Measurements from ENCODE around the gene POMGNT2.

The POMGNT2 gene

DNA sequence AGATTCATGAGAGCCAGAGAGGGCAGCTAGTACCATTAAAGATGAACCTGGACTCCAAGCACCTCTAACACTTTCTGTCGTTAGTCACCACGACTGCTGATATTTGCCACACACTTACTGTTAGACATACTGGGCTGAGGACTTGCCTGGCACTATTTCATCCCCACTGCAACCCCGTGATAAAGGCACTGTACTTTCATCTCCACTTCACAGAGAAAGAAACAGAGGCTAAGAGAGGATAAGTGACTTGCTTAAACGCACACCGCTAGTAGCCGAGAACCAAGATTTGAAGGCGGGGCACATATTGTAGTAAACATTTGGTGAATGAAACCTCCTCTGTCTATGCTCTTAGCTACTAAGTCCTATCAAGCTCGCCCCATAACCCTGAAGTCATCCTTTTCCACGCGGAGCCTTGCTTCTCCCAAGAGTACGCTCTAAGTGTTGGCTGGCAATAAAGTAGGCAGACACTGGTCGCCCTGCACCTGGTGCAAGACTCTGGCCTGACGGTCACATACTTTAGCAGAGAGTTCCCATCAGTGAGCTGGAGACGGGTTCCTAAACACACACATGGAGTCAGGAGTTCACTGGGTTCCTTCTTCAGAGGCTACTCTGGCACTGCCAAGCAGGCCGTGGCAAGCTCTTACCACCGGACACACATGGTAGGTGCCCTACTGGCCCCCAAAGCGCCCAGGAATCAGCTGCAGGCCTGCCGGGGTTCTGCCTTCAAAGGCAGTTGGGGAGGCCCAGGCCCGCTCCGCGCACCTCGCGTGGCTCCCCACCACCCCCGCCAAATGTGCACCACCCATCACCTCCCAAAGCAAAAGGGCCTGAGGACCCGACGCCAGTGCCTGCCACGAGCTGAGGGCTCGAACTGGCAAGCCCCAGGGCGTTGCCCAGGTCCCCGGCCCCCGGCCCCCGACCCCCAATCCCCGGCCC lies 951 bp downstream of the POMGNT2 start:
- DNase-seq, result peak in 30 of 42 donors; percentile 13 to 66 (median 33)
- intact Hi-C loops (cut with DNase I), result loop anchor here (5.0 kb wide), 1 partner anchor 128 kb away; the partner anchor contains the start of gene GASK1A

DNA sequence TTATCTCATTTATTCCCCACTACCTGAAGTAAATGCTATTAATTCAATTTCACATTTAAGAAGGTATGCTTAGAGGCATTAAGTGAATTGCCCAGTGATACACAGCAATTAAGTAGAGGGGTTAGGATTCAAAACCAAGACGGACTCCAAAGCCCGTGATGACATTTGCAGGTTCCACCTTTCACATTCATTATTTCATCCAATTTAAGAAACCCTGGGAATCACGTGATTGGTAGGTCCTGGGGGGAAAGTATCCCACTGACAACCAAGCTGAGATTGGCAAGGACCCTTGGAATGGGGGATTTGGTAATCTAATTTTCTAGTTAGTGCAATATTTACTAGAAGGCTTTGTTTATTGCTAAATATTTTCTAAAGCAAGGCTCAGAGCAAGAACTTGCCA lies 1.8 kb downstream of the POMGNT2 start:
- intact Hi-C loops (cut with DNase I), result no loop called here
- DNase-seq, result no peak

DNA sequence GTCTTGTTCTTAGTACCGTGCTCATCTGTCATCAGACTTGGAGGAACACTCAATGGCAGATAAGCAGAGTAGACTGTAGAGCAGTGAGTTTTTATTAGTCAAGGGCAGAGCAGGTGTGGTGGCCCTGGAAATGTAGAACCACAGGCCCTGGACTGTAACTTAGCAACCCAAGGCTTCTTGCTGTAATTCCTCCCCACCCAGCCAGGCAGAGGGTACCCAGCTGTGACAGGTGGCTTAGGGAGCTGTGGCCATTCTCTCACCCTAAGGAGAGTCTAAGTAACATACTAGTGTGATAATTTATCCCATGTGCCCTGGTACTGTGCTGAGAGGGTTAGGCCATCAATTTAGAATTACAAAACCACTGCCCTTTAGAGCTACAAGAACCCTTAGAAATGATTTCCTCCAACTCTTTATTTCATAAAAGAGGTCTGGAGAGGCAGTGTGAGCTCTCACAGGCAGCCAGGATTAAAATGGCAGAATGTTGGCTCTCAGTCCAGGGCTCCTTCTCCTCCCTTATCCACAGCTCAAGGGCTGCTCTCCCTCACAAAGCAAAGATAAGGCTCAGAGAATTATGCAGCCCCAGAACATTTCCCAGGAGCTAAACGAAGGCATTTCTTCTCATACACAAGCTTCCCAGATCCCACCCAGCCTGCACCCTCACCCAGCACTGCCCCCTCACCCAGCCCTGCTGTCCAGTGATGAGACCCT lies 3.0 kb downstream of the POMGNT2 start:
- DNase-seq, result no peak
- intact Hi-C loops (cut with DNase I), result no loop called here

DNA sequence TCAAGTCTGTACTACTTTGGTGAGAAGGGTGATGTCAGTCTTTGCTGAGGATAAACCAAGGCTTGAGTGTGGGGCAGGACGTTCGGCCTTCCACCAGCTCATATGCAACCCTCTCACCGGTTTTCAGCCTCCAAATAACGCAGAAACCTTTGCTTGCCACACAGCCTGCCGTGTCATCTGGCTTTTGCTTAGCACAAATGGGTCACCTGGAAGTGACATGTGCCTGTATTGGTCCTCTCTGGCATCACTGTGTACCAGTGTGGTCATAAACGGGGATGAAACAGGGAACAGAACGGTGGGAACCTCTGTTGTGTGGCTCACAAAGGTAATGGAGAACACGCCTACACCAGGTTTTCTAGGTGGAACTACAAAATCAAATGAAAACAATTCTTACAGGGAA lies 7.1 kb downstream of the POMGNT2 start:
- intact Hi-C loops (cut with DNase I), result no loop called here

DNA sequence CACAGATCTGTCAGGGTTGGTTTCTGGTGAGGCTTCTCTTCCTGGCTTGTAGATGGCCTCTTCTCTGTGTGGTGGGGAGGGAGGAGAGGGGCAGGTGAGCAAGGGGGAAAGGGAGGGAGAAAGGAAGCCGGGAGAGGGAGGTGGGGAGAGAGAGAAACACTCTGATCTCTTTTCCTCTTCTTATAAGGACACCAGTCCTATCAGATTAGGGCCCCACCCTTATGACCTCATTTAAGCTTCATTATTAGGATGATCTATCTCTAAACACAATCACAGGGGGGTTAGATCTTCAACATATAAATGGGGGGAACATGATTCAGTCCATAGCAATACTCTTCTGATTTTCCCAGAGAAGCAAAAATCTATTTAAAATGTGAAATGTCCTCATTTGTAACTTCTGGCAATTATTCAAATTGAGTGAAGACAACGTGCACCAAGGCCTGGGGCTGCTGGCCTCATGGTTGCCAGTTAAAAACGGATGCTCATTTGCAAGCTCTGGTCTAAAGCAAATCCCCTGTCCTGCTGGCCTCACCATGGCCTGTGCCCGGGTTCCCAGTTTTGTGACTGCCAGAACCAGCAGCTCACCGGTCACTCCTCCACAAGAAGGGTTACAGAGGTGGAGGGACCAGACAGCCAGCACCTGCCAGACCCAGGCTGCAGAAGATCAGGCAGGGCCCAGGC lies 8.3 kb downstream of the POMGNT2 start:
- DNase-seq, result no peak
- intact Hi-C loops (cut with DNase I), result no loop called here

More for the DNA sequence above, 7.1 kb downstream of the POMGNT2 start:
- no peak for DNase-seq

DNA sequence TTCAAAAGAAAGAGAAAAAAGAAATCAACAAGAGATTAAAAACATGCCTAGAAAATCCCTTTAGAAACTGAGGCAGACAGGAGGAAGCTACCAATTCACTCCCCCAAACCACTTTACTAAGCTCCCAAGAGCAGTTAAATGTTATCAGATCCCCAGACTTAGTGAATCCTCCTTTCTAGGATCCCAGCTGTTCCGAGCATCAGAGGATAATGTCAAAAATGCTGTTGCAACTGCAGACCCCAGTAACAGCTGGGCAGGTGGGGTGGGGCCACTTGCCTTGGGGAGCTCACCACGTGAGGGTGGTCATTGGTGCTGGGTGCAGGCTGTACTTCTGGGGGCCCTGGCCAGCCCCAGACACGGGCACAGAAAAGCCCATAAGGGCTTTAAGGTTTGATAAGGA lies 9.1 kb downstream of the POMGNT2 start:
- DNase-seq, result no peak
- intact Hi-C loops (cut with DNase I), result no loop called here

DNA sequence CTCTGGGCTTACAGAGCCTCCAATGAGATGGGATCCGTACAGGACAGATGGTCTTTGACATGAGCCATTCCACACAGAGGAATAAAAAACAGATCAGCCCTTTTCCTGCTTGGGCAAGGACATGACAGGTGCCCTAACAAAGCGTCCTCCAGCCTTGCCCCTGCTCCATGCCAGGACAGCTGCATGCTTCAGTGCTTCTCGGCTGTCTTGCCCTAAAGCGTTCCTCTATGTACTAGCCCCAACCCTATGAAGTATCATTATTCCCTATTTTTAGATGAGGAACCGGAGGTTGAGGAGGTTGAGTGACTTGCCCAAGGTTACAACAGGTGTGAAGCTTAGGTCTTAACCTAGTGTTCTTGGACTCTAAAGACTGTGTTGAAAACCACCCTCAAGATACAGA lies 10.5 kb downstream of the POMGNT2 start:
- intact Hi-C loops (cut with DNase I), result no loop called here
- DNase-seq, result no peak

DNA sequence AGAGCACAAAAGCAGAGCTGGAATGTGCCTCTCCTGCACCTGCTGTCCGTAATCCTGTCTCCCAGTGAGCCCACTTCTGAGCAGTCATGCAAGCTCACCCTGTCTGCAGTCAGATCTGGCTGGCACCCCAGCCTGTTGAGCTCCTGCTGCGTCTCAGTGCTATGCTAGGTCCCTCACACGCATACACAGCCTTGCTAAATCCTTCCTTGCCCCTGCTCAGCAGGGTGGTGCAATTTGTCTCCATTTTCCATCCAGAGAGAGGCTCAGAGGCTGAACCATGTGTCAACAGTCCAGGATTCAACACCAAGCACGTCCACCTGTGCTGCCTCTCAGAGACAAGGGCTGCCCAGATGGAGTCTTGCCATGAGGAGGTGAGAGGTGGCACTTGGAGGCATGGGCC lies 11.0 kb downstream of the POMGNT2 start:
- intact Hi-C loops (cut with DNase I), result no loop called here
- no peak for DNase-seq

DNA sequence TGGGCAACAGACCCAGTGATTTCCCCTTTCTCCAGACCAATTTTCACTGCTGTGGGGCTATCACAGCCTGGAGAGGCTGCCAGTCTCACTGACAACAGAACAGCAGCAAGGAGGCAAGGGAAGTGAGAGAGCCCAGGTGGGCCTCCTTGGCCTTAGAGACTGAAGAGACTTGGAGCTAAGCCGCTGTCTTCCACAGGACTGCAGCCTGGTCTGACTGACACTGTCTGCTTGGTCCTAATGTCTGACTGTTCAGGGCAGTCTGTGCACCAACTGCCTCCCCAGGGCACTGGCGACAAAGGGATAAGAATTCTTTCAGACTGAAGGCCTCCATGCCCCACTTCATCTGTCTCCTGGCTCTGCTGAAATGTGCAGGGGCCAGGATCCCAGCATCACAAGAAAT lies 11.5 kb downstream of the POMGNT2 start:
- intact Hi-C loops (cut with DNase I), result no loop called here
- no peak for DNase-seq

DNA sequence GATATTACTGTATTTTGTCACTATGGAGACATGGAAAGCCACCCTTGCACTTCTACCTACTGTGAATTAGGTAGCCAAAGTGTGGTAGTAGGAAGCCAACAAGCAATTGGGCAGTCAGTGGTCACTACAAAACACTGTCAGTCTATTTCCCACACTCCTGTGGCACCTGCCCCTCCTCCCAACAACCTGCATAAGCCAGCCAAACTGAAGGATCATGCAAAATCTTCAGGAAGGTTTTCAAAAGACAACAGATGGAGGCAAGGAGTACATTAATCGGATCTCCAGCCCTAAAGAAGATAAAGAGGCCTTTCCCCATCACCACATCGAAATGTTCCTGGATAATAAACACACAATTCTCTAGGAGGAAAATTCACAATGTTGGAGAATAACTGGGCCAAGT lies 11.9 kb downstream of the POMGNT2 start:
- intact Hi-C loops (cut with DNase I), result no loop called here

DNA sequence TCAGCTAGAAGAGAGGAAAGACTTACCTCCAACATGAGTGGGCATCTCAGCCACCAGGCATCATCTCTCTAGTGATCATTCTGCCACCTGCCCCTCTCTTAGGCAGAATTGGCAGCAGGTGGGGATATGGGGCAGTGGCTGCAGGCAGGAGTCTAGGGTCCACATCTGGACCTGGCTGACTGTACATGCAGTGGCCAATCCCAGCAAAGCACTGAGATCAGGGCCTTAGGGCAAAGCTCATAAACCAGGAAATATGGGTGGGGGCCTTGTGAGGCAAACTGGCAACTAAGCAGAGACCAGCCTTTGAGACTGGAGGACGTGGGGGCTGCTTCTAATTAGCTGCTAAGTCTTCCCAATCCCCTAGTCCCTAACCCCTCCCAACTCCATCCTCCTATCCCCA lies 12.9 kb downstream of the POMGNT2 start:
- no peak for DNase-seq
- intact Hi-C loops (cut with DNase I), result no loop called here

More for the DNA sequence above, 11.9 kb downstream of the POMGNT2 start:
- DNase-seq, result no peak

DNA sequence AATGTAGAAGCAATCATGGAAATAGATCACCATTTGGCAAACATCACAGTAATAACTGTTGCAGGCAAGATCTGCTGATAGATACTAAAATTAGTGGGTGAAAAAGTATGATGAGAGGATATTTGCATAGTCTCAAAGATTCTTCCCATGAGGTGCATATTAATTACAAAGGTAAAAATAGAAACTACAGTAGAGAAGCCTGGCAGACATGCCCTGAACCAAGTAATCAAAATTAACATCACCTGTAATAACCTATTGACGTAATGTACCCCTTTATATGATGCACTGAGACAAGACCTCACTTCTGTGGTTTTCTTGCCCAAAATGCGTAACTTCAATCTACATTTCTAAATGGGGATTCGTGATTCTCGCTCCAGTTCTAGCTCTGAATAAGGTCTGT lies 14.4 kb downstream of the POMGNT2 start:
- intact Hi-C loops (cut with DNase I), result no loop called here

DNA sequence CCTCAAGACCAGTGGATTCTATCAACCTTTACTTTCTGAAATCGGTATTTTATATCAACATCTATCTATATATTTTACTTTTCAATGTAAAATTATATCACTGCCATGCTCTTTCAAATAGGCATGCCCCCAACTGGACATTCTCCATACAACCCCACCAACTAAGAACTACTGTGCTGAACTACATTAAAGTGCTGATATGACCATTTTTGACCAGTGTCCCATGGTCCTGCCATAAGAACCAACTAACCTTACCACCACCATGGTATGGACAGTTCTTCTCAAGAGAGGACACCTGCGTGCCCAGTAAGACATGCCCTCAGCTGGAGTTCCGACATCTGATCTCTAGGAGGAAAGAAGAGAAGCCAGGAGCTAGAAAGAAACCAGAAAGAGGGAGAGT lies 15.6 kb downstream of the POMGNT2 start:
- DNase-seq, result no peak
- intact Hi-C loops (cut with DNase I), result no loop called here

More for the DNA sequence above, 14.4 kb downstream of the POMGNT2 start:
- no peak for DNase-seq

DNA sequence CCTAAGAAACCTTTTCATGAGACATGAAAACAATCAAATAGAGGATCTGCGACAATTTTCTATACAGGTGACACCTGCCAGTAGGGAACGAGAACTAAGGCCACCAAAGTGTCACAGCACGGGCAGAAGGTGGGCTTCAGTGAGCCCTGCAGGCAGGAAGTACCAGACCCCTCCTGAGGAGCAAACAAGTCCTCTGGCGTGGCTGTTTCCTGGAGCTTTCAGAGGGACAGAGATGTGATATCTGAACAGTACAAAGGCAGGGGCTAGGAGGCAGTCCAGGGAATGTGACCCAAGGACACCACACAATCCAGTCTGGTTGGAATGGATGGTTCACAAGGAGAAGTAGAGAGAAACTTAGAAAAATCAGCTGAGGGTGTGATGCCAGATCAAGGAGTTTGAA lies 16.8 kb downstream of the POMGNT2 start:
- no peak for DNase-seq
- intact Hi-C loops (cut with DNase I), result no loop called here

DNA sequence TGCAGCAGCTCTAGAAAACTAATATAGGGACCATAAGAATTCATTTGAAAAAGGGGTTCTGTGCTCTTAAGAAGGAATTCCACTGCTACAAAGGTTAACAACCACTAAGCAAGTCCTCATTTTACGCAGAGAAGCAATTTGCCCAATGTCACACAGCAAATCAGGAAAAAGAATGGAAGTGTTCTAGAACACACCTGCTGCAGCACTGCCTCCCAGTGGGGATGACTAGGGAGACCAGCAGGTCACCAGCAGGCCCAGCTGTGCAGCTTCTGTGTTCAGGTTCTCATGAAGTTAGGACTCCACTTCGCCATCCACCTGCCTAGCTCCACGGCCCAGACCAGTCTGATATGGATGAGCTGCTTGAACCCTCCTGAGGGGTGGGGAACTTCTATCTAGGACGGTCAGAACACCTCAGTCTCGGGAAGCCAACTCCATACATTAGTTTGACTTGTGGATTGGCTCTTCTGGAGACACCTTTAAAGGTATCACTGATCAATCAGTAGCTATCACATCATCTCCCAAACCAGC lies 18.6 kb downstream of the POMGNT2 start:
- DNase-seq, result peak in 2 of 42 donors; percentile 36 to 41
- intact Hi-C loops (cut with DNase I), result no loop called here

DNA sequence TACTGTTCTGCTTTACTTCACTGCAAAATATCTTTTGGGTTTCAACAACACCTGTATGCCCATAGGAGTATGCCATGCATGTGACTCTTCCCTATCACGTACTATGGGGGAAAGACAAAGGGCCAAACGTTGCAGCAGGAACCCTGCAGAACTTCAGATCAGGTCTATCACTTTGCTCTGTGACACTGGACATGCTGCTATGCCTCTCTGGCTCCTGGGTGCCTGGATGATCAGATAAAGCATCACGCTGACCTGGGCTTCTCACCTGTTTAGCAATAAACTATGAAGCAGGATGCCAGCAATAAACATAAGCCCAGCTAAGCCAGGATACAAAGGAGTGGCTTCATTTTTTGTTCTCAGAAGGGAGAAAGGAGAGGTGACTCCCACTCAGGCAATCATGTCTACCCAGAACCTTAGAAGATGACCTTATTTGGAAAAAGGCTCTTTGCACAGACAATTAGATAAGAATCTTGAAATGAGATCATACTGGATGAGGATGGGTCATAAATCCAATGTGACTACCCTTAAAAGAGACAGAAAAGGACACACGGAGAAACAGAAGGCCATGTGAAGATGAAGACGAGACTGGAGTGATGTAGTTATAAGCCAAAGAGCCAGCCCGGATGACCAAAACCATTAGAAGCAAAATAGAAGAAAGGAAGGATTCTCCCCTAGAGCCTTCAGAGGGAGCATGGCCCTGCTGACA lies 19.3 kb downstream of the POMGNT2 start:
- peak in 2 of 42 donors; percentile 26 to 27 for DNase-seq
- intact Hi-C loops (cut with DNase I), result no loop called here

DNA sequence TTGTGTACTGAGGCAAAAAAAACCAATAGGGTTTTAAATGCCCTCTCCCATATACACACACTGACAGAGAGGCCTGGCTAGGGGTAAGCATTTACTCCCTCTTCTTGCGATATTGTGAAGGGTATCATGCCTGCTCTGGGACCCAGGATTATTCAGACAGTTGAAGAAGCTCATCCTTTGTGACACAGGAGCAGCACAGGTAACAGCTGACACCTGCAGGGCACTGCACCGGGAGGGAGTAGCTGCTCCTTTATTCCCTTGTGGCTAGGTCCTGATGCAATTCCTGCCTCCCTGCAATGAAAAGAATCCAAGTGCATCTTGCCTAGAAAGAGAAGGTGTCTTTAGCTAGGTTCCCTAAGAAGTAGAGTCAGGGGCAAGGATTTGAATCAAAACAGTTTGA lies 23.4 kb downstream of the POMGNT2 start:
- peak in 1 of 42 donors; percentile 10 for DNase-seq
- intact Hi-C loops (cut with DNase I), result no loop called here

DNA sequence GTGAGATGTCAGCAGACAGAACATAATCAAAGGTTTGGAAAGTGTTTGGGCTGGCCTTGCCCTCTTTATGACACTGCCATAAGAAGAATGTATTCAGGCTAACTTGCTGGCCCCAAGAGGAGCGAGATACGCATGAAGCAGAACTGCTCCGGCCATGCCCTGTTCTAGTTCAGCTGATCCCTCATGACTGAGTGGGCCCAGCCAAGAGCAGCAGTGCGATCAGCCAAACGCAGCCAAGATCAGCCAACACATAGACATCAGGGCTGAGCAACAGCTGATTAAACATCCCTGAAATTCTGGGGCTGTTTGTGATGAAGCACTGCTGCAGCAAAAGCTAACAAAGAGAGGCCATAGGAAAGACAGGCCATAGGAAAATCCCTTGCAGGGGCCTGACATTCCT lies 24.1 kb downstream of the POMGNT2 start:
- peak in 2 of 42 donors; percentile 35 to 39 for DNase-seq
- intact Hi-C loops (cut with DNase I), result no loop called here
